ENCODE data around the gene DMWD. TPM values are rescaled to one million over a fixed set of nuclear protein-coding genes. Genes with fewer than 3 reads are reported as not detected.
A peak's percentile ranks its signal among the peaks of the same experiment; 100 is the strongest.

DMWD gene
- total RNA-seq: 21.2 TPM

- DNase-seq: peak; percentile 99
Observed at GRCh38 chr19:45792470-45793177, at the start of gene DMWD. Gene DMWD, minus strand, starts transcription at chr19:45792845. Its CDS starts 89 bp downstream, at chr19:45792756.

GRCh38 chr19:45842198-45842597 is 49.6 kb upstream of the DMWD start:
- DNase-seq: no peak

GRCh38 chr19:45834970-45835369 is 42.3 kb upstream of the DMWD start:
- no peak for DNase-seq

- DNase-seq: no peak
Observed at GRCh38 chr19:45828945-45829344, 36.3 kb upstream of the DMWD start.

GRCh38 chr19:45828523-45828922 is 35.9 kb upstream of the DMWD start:
- DNase-seq: no peak

- DNase-seq: no peak
Observed at GRCh38 chr19:45827459-45828093, 34.9 kb upstream of the DMWD start.

GRCh38 chr19:45826934-45827333 is 34.3 kb upstream of the DMWD start:
- DNase-seq: no peak

GRCh38 chr19:45825917-45826893 is 33.6 kb upstream of the DMWD start:
- DNase-seq: no peak

GRCh38 chr19:45825263-45825605 is 32.6 kb upstream of the DMWD start:
- DNase-seq: no peak

GRCh38 chr19:45824531-45825262 is 32.1 kb upstream of the DMWD start:
- DNase-seq: no peak

GRCh38 chr19:45824041-45824471 is 31.4 kb upstream of the DMWD start:
- no peak for DNase-seq

- DNase-seq: no peak
Observed at GRCh38 chr19:45823182-45823581, 30.5 kb upstream of the DMWD start.

GRCh38 chr19:45822716-45823115 is 30.1 kb upstream of the DMWD start:
- no peak for DNase-seq

GRCh38 chr19:45821570-45821969 is 28.9 kb upstream of the DMWD start:
- DNase-seq: no peak

- no peak for DNase-seq
Observed at GRCh38 chr19:45821103-45821521, 28.5 kb upstream of the DMWD start.

GRCh38 chr19:45820413-45821102 is 27.9 kb upstream of the DMWD start:
- no peak for DNase-seq

GRCh38 chr19:45819769-45820168 is 27.1 kb upstream of the DMWD start:
- DNase-seq: no peak

- no peak for DNase-seq
Observed at GRCh38 chr19:45817725-45818301, 25.2 kb upstream of the DMWD start.

GRCh38 chr19:45817010-45817724 is 24.5 kb upstream of the DMWD start:
- DNase-seq: peak; percentile 85

GRCh38 chr19:45816236-45817009 is 23.8 kb upstream of the DMWD start:
- no peak for DNase-seq

Data from skin of body (tissue), 2 donors.